Measurements from ENCODE around the gene OR4D2. TPM values are rescaled to one million over a fixed set of nuclear protein-coding genes. Genes with fewer than 3 reads are reported as not detected.

OR4D2 gene
- total and polyA plus RNA-seq, 2 of the 4 experiments (the other 2 are of a cell fraction): not detected

DNA sequence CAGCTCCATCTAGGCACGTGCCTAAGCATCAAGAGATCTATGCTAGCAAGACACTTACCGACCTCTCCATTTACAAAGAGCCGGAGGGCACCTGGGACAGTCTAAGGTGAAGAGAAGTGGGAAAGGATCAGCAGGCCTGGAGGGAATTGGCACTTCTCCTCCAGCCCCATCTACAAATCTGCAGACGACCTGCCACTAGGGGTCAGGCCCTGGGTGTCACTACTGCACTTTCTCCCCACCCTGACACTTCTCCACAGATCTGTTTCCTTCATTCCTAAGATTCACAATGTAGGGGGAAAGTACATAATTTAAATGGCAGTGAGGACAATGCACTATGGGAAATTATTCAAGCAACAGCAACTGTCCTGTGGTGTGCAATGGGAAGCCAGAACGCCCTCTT, 44.1 kb downstream of the OR4D2 start:
- Histone ChIP-seq H2AK5ac (ENCODE audit: low read depth, low read length) (no peak overlapping the region), H2BK15ac (ENCODE audit: low read depth, low read length) (no peak overlapping the region), H4K8ac (ENCODE audit: low read depth in 2 of 2, low read length in 2 of 2) (no peak overlapping the region), H3K27me3 (ENCODE audit: control insufficient read depth, insufficient read depth, low read length) (no peaks in the 10 kb centered on the region), H3K9me1 (ENCODE audit: insufficient read depth, low read length) (no peaks in the 10 kb centered on the region), H4K91ac (ENCODE audit: insufficient read depth, low read depth, low read length) (no peak overlapping the region), H2BK20ac (ENCODE audit: low read depth, low read length) (no peak overlapping the region), H2AFZ (replicated peaks; ENCODE audit: low read length, poor library complexity) (no peak overlapping the region), H3K4me2 (ENCODE audit: low read depth, low read length) (no peak overlapping the region), H3K4me1 (ENCODE audit: control insufficient read depth, insufficient read depth, low read length) (no peaks in the 10 kb centered on the region), H3K14ac (replicated peaks; ENCODE audit: low read depth, low read length) (no peak overlapping the region), H3K4ac (ENCODE audit: low read depth, low read length) (no peak overlapping the region), H3K4me3 (ENCODE audit: insufficient read depth, low read depth, low read length) (no peak overlapping the region), H3K56ac (ENCODE audit: extremely low read depth, insufficient read depth, low read length) (no peak overlapping the region), H3K36me3 (ENCODE audit: control insufficient read depth, insufficient read depth, low read length) (peaks cover 31% of the 10 kb centered on the region), H3K18ac (ENCODE audit: low read depth, low read length) (no peak overlapping the region), H3K79me1 (ENCODE audit: low read depth in 1 of 2, low read length in 2 of 2) (no peaks in the 10 kb centered on the region), H3K23ac (ENCODE audit: low read depth, low read length) (no peak overlapping the region), H4K20me1 (ENCODE audit: insufficient read depth, low read length) (no peaks in the 10 kb centered on the region), H4K5ac (ENCODE audit: low read depth, low read length) (no peak overlapping the region), H2BK120ac (ENCODE audit: low read depth, low read length) (no peak overlapping the region), H3K9ac (ENCODE audit: low read depth, low read length) (no peak overlapping the region), H2AK9ac (replicated peaks; ENCODE audit: low read depth, low read length, poor library complexity) (no peak overlapping the region), H3K9me3 (ENCODE audit: control insufficient read depth, insufficient read depth, low read length) (no peaks in the 10 kb centered on the region), H3K27ac (ENCODE audit: insufficient read depth, low read length) (no peak overlapping the region), H2BK5ac (ENCODE audit: low read depth, low read length, poor library complexity, severe bottlenecking) (no peak overlapping the region)
- intact Hi-C loops (cut with micrococcal nuclease) (no loop called here), dilution Hi-C loops (cut with HindIII; ENCODE audit: low sequenced_read_pairs, unreplicated experiment) (no loop called here), in situ Hi-C loops (cut with MboI; ENCODE audit: low sequenced_read_pairs) (no loop called here)
- ChIA-PET POLR2A (ENCODE audit: unreplicated experiment) (no interaction called here), CTCF (no interaction called here)
- TF ChIP-seq RAD21 (IDR thresholded peaks at IDR 0.05; ENCODE audit: low read length): no peak
- TF ChIP-seq MAFK (IDR thresholded peaks at IDR 0.05; ENCODE audit: low read depth, low read length): no peak
- TF ChIP-seq MAZ (IDR thresholded peaks at IDR 0.05; ENCODE audit: borderline replicate concordance, low read depth, low read length): no peak
- TF ChIP-seq, protein P1, sequence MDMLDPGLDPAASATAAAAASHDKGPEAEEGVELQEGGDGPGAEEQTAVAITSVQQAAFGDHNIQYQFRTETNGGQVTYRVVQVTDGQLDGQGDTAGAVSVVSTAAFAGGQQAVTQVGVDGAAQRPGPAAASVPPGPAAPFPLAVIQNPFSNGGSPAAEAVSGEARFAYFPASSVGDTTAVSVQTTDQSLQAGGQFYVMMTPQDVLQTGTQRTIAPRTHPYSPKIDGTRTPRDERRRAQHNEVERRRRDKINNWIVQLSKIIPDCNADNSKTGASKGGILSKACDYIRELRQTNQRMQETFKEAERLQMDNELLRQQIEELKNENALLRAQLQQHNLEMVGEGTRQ (IDR thresholded peaks at IDR 0.05; ENCODE audit: low read depth, low read length): no peak
- no CpG with 5 or more reads among the region's 5 CpGs for WGBS, 2 experiments (ENCODE audit: extremely low coverage in 2 of 2, insufficient read length in 1 of 2)
- DNase-seq (no peak), ATAC-seq (ENCODE audit: low read depth) (no peak)
- no TSS peak for BruUV-seq (replicated peaks)

Data from IMR-90 (cell line).